Measurements from ENCODE around the gene THBS3. TPM values are rescaled to one million over a fixed set of nuclear protein-coding genes. Genes with fewer than 3 reads are reported as not detected.
"Not testable (repeated sequence)": the region's sequence is repeated elsewhere in the genome, so short reads cannot be mapped to it uniquely, and the experiment has no call there.

The THBS3 gene
- total RNA-seq, 2 experiments from 2014 or later, result 21.2 to 23.6 TPM

DNA sequence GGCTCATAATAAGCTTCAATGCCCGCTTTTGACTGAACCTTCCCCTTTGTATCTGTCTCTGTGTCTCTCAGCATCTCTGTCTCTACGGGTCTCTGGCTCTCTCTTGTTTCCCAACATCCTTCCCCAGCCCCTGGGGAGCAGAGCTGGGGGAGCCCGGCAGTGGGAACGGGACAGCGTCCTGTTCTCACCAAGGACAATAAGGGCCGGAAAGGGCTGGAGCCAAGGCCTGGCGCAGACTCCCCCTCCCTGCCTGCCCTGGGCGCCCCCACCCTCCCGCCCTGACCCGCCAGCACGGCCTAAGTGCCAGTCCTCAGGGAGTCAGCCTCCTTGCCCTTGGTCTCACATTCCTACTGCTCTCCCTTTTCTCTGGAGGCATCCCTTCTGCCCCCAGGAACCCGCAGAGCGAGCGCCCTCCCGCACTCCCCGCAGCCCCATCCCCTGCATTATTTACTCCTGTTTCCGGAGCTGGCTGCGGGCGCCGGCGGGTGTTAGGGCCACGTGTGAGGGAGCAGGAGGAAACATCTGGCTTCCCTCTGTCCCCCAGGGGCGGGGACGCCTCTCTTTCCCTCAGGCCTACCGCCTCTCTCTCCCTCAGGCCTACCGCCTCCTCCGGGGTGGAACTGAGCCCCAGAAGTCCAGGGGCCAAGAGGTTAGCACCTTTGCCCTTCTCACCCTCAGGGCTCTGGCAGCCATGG, 41.1 kb downstream of the THBS3 start:
- ChIA-PET POLR2A (no interaction called here), CTCF (interaction anchor here (0.6 to 8.4 kb wide), 15 partner anchors 9 to 562 kb away, joined by 3 to 67 read pairs (median 5); partner anchors contain the start of gene EFNA3)
- Mint-ChIP-seq H3K9me3 (no peaks in the 10 kb centered on the region), H3K4me3 (no peak overlapping the region), H3K4me1 (peaks cover 23% of the 10 kb centered on the region), H3K27ac (no peak overlapping the region), H3K27me3 (no peaks in the 10 kb centered on the region), H3K36me3 (ENCODE audit: low read depth) (peaks cover 11% of the 10 kb centered on the region)
- no peak for DNase-seq

DNA sequence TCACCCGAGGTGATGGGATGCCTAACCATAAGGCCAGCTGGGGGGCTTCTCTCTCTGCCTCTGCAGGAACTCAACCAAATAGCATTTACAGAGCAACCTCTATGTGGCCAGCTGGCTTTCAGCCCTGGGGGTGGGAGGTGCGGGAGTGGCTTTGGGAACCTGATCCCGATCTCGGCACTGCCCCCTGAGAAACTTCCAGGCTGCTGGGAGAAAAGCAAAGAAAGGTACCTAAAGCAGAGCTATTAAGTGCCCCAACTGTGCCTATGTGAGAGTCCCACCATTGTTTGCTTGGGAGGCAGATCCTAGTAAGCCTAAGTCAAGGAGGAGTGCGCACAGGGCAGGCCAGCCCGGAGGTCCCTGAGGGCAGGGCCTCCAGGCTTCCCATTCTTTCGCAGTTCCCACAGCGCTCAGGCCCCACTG, 41.6 kb downstream of the THBS3 start:
- CTCF ChIA-PET, result interaction anchor here (0.6 to 8.4 kb wide), 9 partner anchors 15 to 563 kb away, joined by 3 to 67 read pairs (median 5); partner anchors contain the start of gene EFNA3
- DNase-seq, result no peak
- H3K27ac Mint-ChIP-seq, result no peak overlapping the region
- H3K9me3 Mint-ChIP-seq, result no peaks in the 10 kb centered on the region
- H3K4me1 Mint-ChIP-seq, result peaks cover 19% of the 10 kb centered on the region
- H3K4me3 Mint-ChIP-seq, result no peak overlapping the region
- POLR2A ChIA-PET, result no interaction called here
- H3K36me3 Mint-ChIP-seq (ENCODE audit: low read depth), result peaks cover 11% of the 10 kb centered on the region
- no peaks in the 10 kb centered on the region for H3K27me3 Mint-ChIP-seq

- not testable (repeated sequence) for H3K4me3 Mint-ChIP-seq; H3K36me3 Mint-ChIP-seq (ENCODE audit: low read depth)
Measured at GRCh38 chr1:155164625-155165024, 43.1 kb downstream of the THBS3 start.

GRCh38 chr1:155163785-155164184, 43.9 kb downstream of the THBS3 start:
- peaks cover 15% of the 10 kb centered on the region for H3K4me1 Mint-ChIP-seq
- POLR2A ChIA-PET; H3K9me3 Mint-ChIP-seq; H3K4me3 Mint-ChIP-seq; H3K36me3 Mint-ChIP-seq (ENCODE audit: low read depth); H3K27ac Mint-ChIP-seq; DNase-seq; H3K27me3 Mint-ChIP-seq: not testable (repeated sequence)
- CTCF ChIA-PET, result interaction anchor here (1.0 to 8.4 kb wide), 2 partner anchors 18 to 73 kb away, joined by 3 to 67 read pairs; no protein-coding TSS in a partner anchor

More at GRCh38 chr1:155164625-155165024, 43.1 kb downstream of the THBS3 start:
- H3K4me1 Mint-ChIP-seq, result peaks cover 15% of the 10 kb centered on the region
- POLR2A ChIA-PET, H3K9me3 Mint-ChIP-seq, H3K27ac Mint-ChIP-seq, H3K27me3 Mint-ChIP-seq, DNase-seq: not testable (repeated sequence)
- CTCF ChIA-PET, result interaction anchor here (8.4 kb wide), 1 partner anchor 74 kb away, joined by 67 read pairs; no protein-coding TSS in a partner anchor

GRCh38 chr1:155162631-155163030, 45.1 kb downstream of the THBS3 start:
- H3K27me3 Mint-ChIP-seq; H3K4me3 Mint-ChIP-seq; DNase-seq; H3K9me3 Mint-ChIP-seq; H3K36me3 Mint-ChIP-seq (ENCODE audit: low read depth); POLR2A ChIA-PET; H3K4me1 Mint-ChIP-seq; H3K27ac Mint-ChIP-seq: not testable (repeated sequence)
- CTCF ChIA-PET, result interaction anchor here (1.0 to 1.3 kb wide), 2 partner anchors 17 to 65 kb away, joined by 3 read pairs; no protein-coding TSS in a partner anchor

- POLR2A ChIA-PET, result no interaction called here
- H3K36me3 Mint-ChIP-seq (ENCODE audit: low read depth), result no peaks in the 10 kb centered on the region
- CTCF ChIA-PET, result no interaction called here
- peaks cover 8% of the 10 kb centered on the region for H3K27me3 Mint-ChIP-seq
- H3K27ac Mint-ChIP-seq, result no peak overlapping the region
- DNase-seq, result no peak
- no peaks in the 10 kb centered on the region for H3K9me3 Mint-ChIP-seq
- no peaks in the 10 kb centered on the region for H3K4me1 Mint-ChIP-seq
- H3K4me3 Mint-ChIP-seq, result no peak overlapping the region
Measured at GRCh38 chr1:155160128-155160527, 47.6 kb downstream of the THBS3 start.

GRCh38 chr1:155158991-155159390, 48.7 kb downstream of the THBS3 start:
- CTCF ChIA-PET, result interaction anchor here (0.7 to 0.9 kb wide), 2 partner anchors 14 to 24 kb away, joined by 3 read pairs; partner anchors contain the start of gene KRTCAP2
- Mint-ChIP-seq H3K27ac (no peak overlapping the region), H3K36me3 (ENCODE audit: low read depth) (no peaks in the 10 kb centered on the region), H3K27me3 (peaks cover 15% of the 10 kb centered on the region), H3K4me1 (no peaks in the 10 kb centered on the region), H3K4me3 (no peak overlapping the region), H3K9me3 (no peaks in the 10 kb centered on the region)
- DNase-seq, result no peak
- POLR2A ChIA-PET, result no interaction called here

GRCh38 chr1:155155996-155156643, 51.6 kb downstream of the THBS3 start:
- H3K4me3 Mint-ChIP-seq; H3K4me1 Mint-ChIP-seq; DNase-seq; POLR2A ChIA-PET; H3K27ac Mint-ChIP-seq; H3K36me3 Mint-ChIP-seq (ENCODE audit: low read depth); H3K9me3 Mint-ChIP-seq: not testable (repeated sequence)
- peaks cover 20% of the 10 kb centered on the region for H3K27me3 Mint-ChIP-seq
- CTCF ChIA-PET, result interaction anchor here (0.6 to 1.4 kb wide), 2 partner anchors 16 to 249 kb away, joined by 3 to 4 read pairs; partner anchors contain the start of gene KRTCAP2

Other genes with a start within 250 kb of the THBS3 start
- gene PYGO2, start 246.1 kb downstream of the THBS3 start, total RNA-seq, result 10 to 100 TPM; 50.0 to 50.2 TPM
- gene SHC1, start 237.2 kb downstream of the THBS3 start, total RNA-seq, result 100 to 1,000 TPM in 1 of 2 experiments, 10 to 100 TPM in 1; 75.1 to 104 TPM
- 100 to 1,000 TPM; 147 to 157 TPM for gene CKS1B, start 233.2 kb downstream of the THBS3 start, total RNA-seq
- gene FLAD1, start 224.6 kb downstream of the THBS3 start, total RNA-seq, result 10 to 100 TPM; 41.2 to 41.3 TPM
- 1 to 10 TPM in 1 of 2 experiments, under 1 TPM in 1; 0.85 to 1.0 TPM for gene LENEP, start 214.3 kb downstream of the THBS3 start, total RNA-seq
- gene ZBTB7B, start 205.1 kb downstream of the THBS3 start, total RNA-seq, result 100 to 1,000 TPM; 112 to 127 TPM
- gene DCST2, start 174.1 kb downstream of the THBS3 start, total RNA-seq, result under 1 TPM; 0.50 to 0.73 TPM
- gene DCST1, start 174.1 kb downstream of the THBS3 start, total RNA-seq, result not detected
- gene ADAM15, start 156.6 kb downstream of the THBS3 start, total RNA-seq, result 10 to 100 TPM; 40.2 to 45.0 TPM
- 1 to 10 TPM; 8.2 to 8.3 TPM for gene EFNA4, start 144.2 kb downstream of the THBS3 start, total RNA-seq
- 1 to 10 TPM; 2.3 to 2.7 TPM for gene EFNA3, start 129.1 kb downstream of the THBS3 start, total RNA-seq
- under 1 TPM in 1 of 2 experiments, not detected in 1; 0.15 TPM for gene EFNA1, start 80.0 kb downstream of the THBS3 start, total RNA-seq
- 10 to 100 TPM; 37.2 to 42.3 TPM for gene SLC50A1, start 72.0 kb downstream of the THBS3 start, total RNA-seq
- 10 to 100 TPM; 50.1 to 58.9 TPM for gene DPM3, start 67.4 kb downstream of the THBS3 start, total RNA-seq
- 100 to 1,000 TPM; 183 to 308 TPM for gene KRTCAP2, start 34.6 kb downstream of the THBS3 start, total RNA-seq
- gene TRIM46, start 34.0 kb downstream of the THBS3 start, total RNA-seq, result 10 to 100 TPM; 14.2 to 15.5 TPM
- 10 to 100 TPM; 32.8 to 37.3 TPM for gene MTX1, start 798 bp upstream of the THBS3 start, total RNA-seq
- 10 to 100 TPM; 22.8 to 22.9 TPM for gene ENTREP3, start 47.6 kb upstream of the THBS3 start, total RNA-seq
- 10 to 100 TPM; 88.7 to 96.4 TPM for gene SCAMP3, start 54.5 kb upstream of the THBS3 start, total RNA-seq
- 100 to 1,000 TPM in 1 of 2 experiments, 10 to 100 TPM in 1; 100.0 to 104 TPM for gene CLK2, start 65.6 kb upstream of the THBS3 start, total RNA-seq
- gene HCN3, start 69.6 kb upstream of the THBS3 start, total RNA-seq, result 1 to 10 TPM; 2.5 to 3.4 TPM
- gene PKLR, start 93.5 kb upstream of the THBS3 start, total RNA-seq, result not detected
- 100 to 1,000 TPM; 209 to 229 TPM for gene FDPS, start 101.0 kb upstream of the THBS3 start, total RNA-seq
- gene RUSC1, start 113.0 kb upstream of the THBS3 start, total RNA-seq, result 10 to 100 TPM; 30.2 to 31.6 TPM